ENCODE measurements around the gene DLG4.

- TF ChIP-seq CTCF (conservative IDR thresholded peaks at IDR 0.05 in 1 of 2, IDR thresholded peaks at IDR 0.05 in 1 of 2; ENCODE audit: extremely low read depth in 1 of 2, insufficient read depth in 1 of 2, low read depth in 1 of 2, low read length in 2 of 2), result no peak
- no peak for TF ChIP-seq EZH2 (IDR thresholded peaks at IDR 0.05; ENCODE audit: borderline replicate concordance, low read length)
Measured at GRCh38 chr17:7146115-7146514, 73.5 kb downstream of the DLG4 start.

All from mammary epithelial cell (primary cell).